Measurements from ENCODE around the gene SERPINF2. TPM values are rescaled to one million over a fixed set of nuclear protein-coding genes. Genes with fewer than 3 reads are reported as not detected.

The SERPINF2 gene
- polyA plus RNA-seq, 1 of the 3 experiments (the other 2 are of a cell fraction): 0.26 TPM

- TF ChIP-seq MXI1 (IDR thresholded peaks at IDR 0.05; ENCODE audit: low read depth, low read length) (peak; percentile 62; the same call in 1 of the 2 replicates), ZBTB33 (IDR thresholded peaks at IDR 0.05; ENCODE audit: borderline replicate concordance, low read depth) (no peak), TAF1 (IDR thresholded peaks at IDR 0.05; ENCODE audit: borderline replicate concordance, low read depth, low read length) (peak; percentile 71), RAD21 (IDR thresholded peaks at IDR 0.05; ENCODE audit: low read length) (no peak), JUND (IDR thresholded peaks at IDR 0.05) (peak; percentile 26; the same call in 1 of the 2 replicates), IRF3 (IDR thresholded peaks at IDR 0.05; ENCODE audit: low read depth, low read length) (no peak; the same call in 1 of the 2 replicates)
- TF ChIP-seq, protein P1, sequence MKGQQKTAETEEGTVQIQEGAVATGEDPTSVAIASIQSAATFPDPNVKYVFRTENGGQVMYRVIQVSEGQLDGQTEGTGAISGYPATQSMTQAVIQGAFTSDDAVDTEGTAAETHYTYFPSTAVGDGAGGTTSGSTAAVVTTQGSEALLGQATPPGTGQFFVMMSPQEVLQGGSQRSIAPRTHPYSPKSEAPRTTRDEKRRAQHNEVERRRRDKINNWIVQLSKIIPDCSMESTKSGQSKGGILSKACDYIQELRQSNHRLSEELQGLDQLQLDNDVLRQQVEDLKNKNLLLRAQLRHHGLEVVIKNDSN (IDR thresholded peaks at IDR 0.05; ENCODE audit: borderline replicate concordance, low read depth): peak; percentile 74; the same call in 1 of the 2 replicates
Measured at GRCh38 chr17:1716912-1717695, 25.6 kb upstream of the SERPINF2 start (continued).

GRCh38 chr17:1718362-1719165, 24.1 kb upstream of the SERPINF2 start:
- peak overlapping the region in 1 of 2 experiments; percentile 87; a peak in 2 of 4 replicates for H3K4me3 ChIP-seq (ENCODE audit: low read depth in 2 of 2, low read length in 1 of 2)
- DNase-seq: no peak
- H3F3A ChIP-seq (replicated peaks; ENCODE audit: insufficient read depth): peaks cover 34% of the 10 kb centered on the region
- peaks cover 2 to 3% of the 10 kb centered on the region in 2 experiments for H3K36me3 ChIP-seq (replicated peaks in 1 of 2; ENCODE audit: control insufficient read depth in 1 of 2, insufficient read depth in 2 of 2, low read length in 1 of 2)
- peaks cover 17% of the 10 kb centered on the region for H4K20me1 ChIP-seq (ENCODE audit: insufficient read depth)
- H3K9me3 ChIP-seq: no peaks in the 10 kb centered on the region
- CTCF ChIA-PET: interaction anchor here (0.6 to 8.4 kb wide), 6 partner anchors 49 to 190 kb away, joined by 3 to 112 read pairs (median 6); no protein-coding TSS in a partner anchor
- POLR2A ChIA-PET: interaction anchor here (3.6 kb wide), 1 partner anchor 44 kb away, joined by 24 read pairs; the partner anchor contains the start of gene SERPINF1
- H3K27ac ChIP-seq (ENCODE audit: low read depth in 2 of 2, low read length in 1 of 2): peak overlapping the region; percentile 99 to 100; a peak in 3 of 4 replicates
- 89% methylated on average over 18 of the region's 19 CpGs for whole genome bisulfite sequencing (ENCODE audit: low lambda C conversion rate)
- H3K79me2 ChIP-seq (ENCODE audit: insufficient read depth): peaks cover 35% of the 10 kb centered on the region
- TF ChIP-seq REST (IDR thresholded peaks at IDR 0.05; ENCODE audit: low read depth, low read length) (no peak), FOSL2 (IDR thresholded peaks at IDR 0.05; ENCODE audit: borderline replicate concordance, low read depth) (no peak)
- no peak overlapping the region for H2AFZ ChIP-seq (ENCODE audit: low read depth)
- peak overlapping the region; percentile 100; the same call in 1 of the 2 replicates for H3K9ac ChIP-seq
- H3K4me2 ChIP-seq: peak overlapping the region; percentile 95
- no peaks in the 10 kb centered on the region for H3K9me2 ChIP-seq
- peaks cover 6 to 31% of the 10 kb centered on the region in 2 experiments; a peak in 3 of 4 replicates for H3K4me1 ChIP-seq (ENCODE audit: control insufficient read depth in 1 of 2, insufficient read depth in 2 of 2, low read depth in 1 of 2, low read length in 1 of 2)
- no peaks in the 10 kb centered on the region for H3K27me3 ChIP-seq (ENCODE audit: insufficient read depth)
